HPDE6-E6E7 (cell line): ENCODE results near the gene GOLGA8J.
"Not testable (repeated sequence)": the region's sequence is repeated elsewhere in the genome, so short reads cannot be mapped to it uniquely, and the experiment has no call there.

Experiments used
- DNase-seq: peaks from one replicate; pipeline ENCODE4 v3.0.0; 2011; ENCODE audit warnings: missing footprints; ENCODE audit errors: extremely low spot score

Gene GOLGA8J

GRCh38 chr15:30080816-30081215, 1.9 kb upstream of the GOLGA8J start:
- DNase-seq = not testable (repeated sequence)

- DNase-seq = not testable (repeated sequence)
Observed at GRCh38 chr15:30097827-30098226, 15.1 kb downstream of the GOLGA8J start.

- DNase-seq = not testable (repeated sequence)
Observed at GRCh38 chr15:30102890-30103289, 20.1 kb downstream of the GOLGA8J start.

GRCh38 chr15:30103941-30104507, 21.3 kb downstream of the GOLGA8J start:
- DNase-seq = not testable (repeated sequence)

GRCh38 chr15:30110591-30110990, 27.8 kb downstream of the GOLGA8J start:
- DNase-seq = not testable (repeated sequence)

- not testable (repeated sequence) for DNase-seq
Observed at GRCh38 chr15:30130066-30130465, 47.3 kb downstream of the GOLGA8J start.

- DNase-seq = not testable (repeated sequence)
Observed at GRCh38 chr15:30134751-30135150, 52.0 kb downstream of the GOLGA8J start, which contains the start of gene GOLGA8T. Gene GOLGA8T, plus strand, starts transcription at chr15:30135051. Its CDS starts 98 bp downstream, at chr15:30135149.
